ENCODE measurements around the gene FOXQ1. TPM values are rescaled to one million over a fixed set of nuclear protein-coding genes. Genes with fewer than 3 reads are reported as not detected.

Gene FOXQ1
- total and polyA plus RNA-seq, 2 experiments from 2014 or later = not detected

GRCh38 chr6:1313767-1314503, 2.0 kb downstream of the FOXQ1 start:
- peaks cover 4% of the 10 kb centered on the region for H3K4me1 ChIP-seq (ENCODE audit: low read depth)
- no peak overlapping the region for H3K4me3 ChIP-seq
- TF ChIP-seq, protein P1, sequence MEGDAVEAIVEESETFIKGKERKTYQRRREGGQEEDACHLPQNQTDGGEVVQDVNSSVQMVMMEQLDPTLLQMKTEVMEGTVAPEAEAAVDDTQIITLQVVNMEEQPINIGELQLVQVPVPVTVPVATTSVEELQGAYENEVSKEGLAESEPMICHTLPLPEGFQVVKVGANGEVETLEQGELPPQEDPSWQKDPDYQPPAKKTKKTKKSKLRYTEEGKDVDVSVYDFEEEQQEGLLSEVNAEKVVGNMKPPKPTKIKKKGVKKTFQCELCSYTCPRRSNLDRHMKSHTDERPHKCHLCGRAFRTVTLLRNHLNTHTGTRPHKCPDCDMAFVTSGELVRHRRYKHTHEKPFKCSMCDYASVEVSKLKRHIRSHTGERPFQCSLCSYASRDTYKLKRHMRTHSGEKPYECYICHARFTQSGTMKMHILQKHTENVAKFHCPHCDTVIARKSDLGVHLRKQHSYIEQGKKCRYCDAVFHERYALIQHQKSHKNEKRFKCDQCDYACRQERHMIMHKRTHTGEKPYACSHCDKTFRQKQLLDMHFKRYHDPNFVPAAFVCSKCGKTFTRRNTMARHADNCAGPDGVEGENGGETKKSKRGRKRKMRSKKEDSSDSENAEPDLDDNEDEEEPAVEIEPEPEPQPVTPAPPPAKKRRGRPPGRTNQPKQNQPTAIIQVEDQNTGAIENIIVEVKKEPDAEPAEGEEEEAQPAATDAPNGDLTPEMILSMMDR (IDR thresholded peaks at IDR 0.05; ENCODE audit: low read depth, low read length) = peak; percentile 21
- peak in 1 of 2 donors; percentile 56 for DNase-seq (ENCODE audit: low read depth in 1 of 2, low spot score in 1 of 2)
- no peaks in the 10 kb centered on the region for H3K9me3 ChIP-seq (ENCODE audit: low read depth)
- no peaks in the 10 kb centered on the region for H3K36me3 ChIP-seq
- H3K27ac ChIP-seq = no peak overlapping the region
- peaks cover 90% of the 10 kb centered on the region for H3K27me3 ChIP-seq

GRCh38 chr6:1314617-1315016, 2.7 kb downstream of the FOXQ1 start:
- Histone ChIP-seq H3K36me3 (no peaks in the 10 kb centered on the region), H3K9me3 (ENCODE audit: low read depth) (no peaks in the 10 kb centered on the region), H3K4me1 (ENCODE audit: low read depth) (peaks cover 4% of the 10 kb centered on the region), H3K27me3 (peaks cover 83% of the 10 kb centered on the region), H3K27ac (no peak overlapping the region), H3K4me3 (no peak overlapping the region)
- TF ChIP-seq, protein P1 (IDR thresholded peaks at IDR 0.05; ENCODE audit: low read depth, low read length) = no peak
- DNase-seq (ENCODE audit: low read depth in 1 of 2, low spot score in 1 of 2) = no peak

- Histone ChIP-seq H3K9me3 (ENCODE audit: low read depth) (no peaks in the 10 kb centered on the region), H3K4me3 (no peak overlapping the region), H3K36me3 (no peaks in the 10 kb centered on the region), H3K4me1 (ENCODE audit: low read depth) (peaks cover 4% of the 10 kb centered on the region), H3K27ac (no peak overlapping the region), H3K27me3 (peaks cover 77% of the 10 kb centered on the region)
- DNase-seq (ENCODE audit: low read depth in 1 of 2, low spot score in 1 of 2) = no peak
- TF ChIP-seq, protein P1 (IDR thresholded peaks at IDR 0.05; ENCODE audit: low read depth, low read length) = no peak
These were observed 3.3 kb downstream of the FOXQ1 start for GRCh38 chr6:1315201-1315559.

- no peak overlapping the region for H3K4me3 ChIP-seq
- TF ChIP-seq, protein P1 (IDR thresholded peaks at IDR 0.05; ENCODE audit: low read depth, low read length) = no peak
- H3K9me3 ChIP-seq (ENCODE audit: low read depth) = no peaks in the 10 kb centered on the region
- H3K4me1 ChIP-seq (ENCODE audit: low read depth) = peaks cover 4% of the 10 kb centered on the region
- H3K36me3 ChIP-seq = no peaks in the 10 kb centered on the region
- no peak overlapping the region for H3K27ac ChIP-seq
- H3K27me3 ChIP-seq = peaks cover 71% of the 10 kb centered on the region
- DNase-seq (ENCODE audit: low read depth in 1 of 2, low spot score in 1 of 2) = no peak
These were observed 3.9 kb downstream of the FOXQ1 start for GRCh38 chr6:1315560-1316386.

GRCh38 chr6:1316489-1316971, 4.6 kb downstream of the FOXQ1 start:
- no peaks in the 10 kb centered on the region for H3K9me3 ChIP-seq (ENCODE audit: low read depth)
- DNase-seq (ENCODE audit: low read depth in 1 of 2, low spot score in 1 of 2) = peak in 1 of 2 donors; percentile 42
- TF ChIP-seq, protein P1 (IDR thresholded peaks at IDR 0.05; ENCODE audit: low read depth, low read length) = no peak
- H3K36me3 ChIP-seq = no peaks in the 10 kb centered on the region
- peaks cover 67% of the 10 kb centered on the region for H3K27me3 ChIP-seq
- H3K27ac ChIP-seq = no peak overlapping the region
- H3K4me3 ChIP-seq = peak overlapping the region; percentile 16
- no peaks in the 10 kb centered on the region for H3K4me1 ChIP-seq (ENCODE audit: low read depth)
